Nephron (organoid): ENCODE measurements around the gene RTN4.

Source experiments
- H3K27ac Mint-ChIP-seq, 3 experiments: 2 replicates each; pipeline ENCODE4 v1.8.0; 2020; ENCODE audit warnings: mixed read lengths in 3 of 3, mild to moderate bottlenecking in 2 of 3, moderate library complexity in 1 of 3
- H3K27me3 Mint-ChIP-seq: 2 replicates; pipeline ENCODE4 v1.8.0; 2021; ENCODE audit warnings: low read depth, mild to moderate bottlenecking, moderate library complexity, mixed read lengths
- H3K36me3 Mint-ChIP-seq: 2 replicates; pipeline ENCODE4 v1.8.0; 2020; ENCODE audit warnings: low read depth, mixed read lengths
- H3K4me1 Mint-ChIP-seq: 2 replicates; pipeline ENCODE4 v1.8.0; 2020; ENCODE audit warnings: mixed read lengths
- H3K4me3 Mint-ChIP-seq, 3 experiments: 2 replicates each; pipeline ENCODE4 v1.8.0; 2020; ENCODE audit warnings: mild to moderate bottlenecking in 3 of 3, mixed read lengths in 3 of 3, moderate library complexity in 2 of 3
- H3K9me3 Mint-ChIP-seq: 2 replicates; pipeline ENCODE4 v1.8.0; 2020; ENCODE audit warnings: mixed read lengths
- TF ChIP-seq, protein P1 (sequence below), 3 experiments: fragments of 200-600 bp; sonication (generic); IDR thresholded peaks; one replicate each; pipeline ENCODE4 v1.5.0; 2021; ENCODE audit warnings: antibody characterized with exemption in 3 of 3; ENCODE audit not compliant: unreplicated experiment in 3 of 3

The RTN4 gene, protein sequence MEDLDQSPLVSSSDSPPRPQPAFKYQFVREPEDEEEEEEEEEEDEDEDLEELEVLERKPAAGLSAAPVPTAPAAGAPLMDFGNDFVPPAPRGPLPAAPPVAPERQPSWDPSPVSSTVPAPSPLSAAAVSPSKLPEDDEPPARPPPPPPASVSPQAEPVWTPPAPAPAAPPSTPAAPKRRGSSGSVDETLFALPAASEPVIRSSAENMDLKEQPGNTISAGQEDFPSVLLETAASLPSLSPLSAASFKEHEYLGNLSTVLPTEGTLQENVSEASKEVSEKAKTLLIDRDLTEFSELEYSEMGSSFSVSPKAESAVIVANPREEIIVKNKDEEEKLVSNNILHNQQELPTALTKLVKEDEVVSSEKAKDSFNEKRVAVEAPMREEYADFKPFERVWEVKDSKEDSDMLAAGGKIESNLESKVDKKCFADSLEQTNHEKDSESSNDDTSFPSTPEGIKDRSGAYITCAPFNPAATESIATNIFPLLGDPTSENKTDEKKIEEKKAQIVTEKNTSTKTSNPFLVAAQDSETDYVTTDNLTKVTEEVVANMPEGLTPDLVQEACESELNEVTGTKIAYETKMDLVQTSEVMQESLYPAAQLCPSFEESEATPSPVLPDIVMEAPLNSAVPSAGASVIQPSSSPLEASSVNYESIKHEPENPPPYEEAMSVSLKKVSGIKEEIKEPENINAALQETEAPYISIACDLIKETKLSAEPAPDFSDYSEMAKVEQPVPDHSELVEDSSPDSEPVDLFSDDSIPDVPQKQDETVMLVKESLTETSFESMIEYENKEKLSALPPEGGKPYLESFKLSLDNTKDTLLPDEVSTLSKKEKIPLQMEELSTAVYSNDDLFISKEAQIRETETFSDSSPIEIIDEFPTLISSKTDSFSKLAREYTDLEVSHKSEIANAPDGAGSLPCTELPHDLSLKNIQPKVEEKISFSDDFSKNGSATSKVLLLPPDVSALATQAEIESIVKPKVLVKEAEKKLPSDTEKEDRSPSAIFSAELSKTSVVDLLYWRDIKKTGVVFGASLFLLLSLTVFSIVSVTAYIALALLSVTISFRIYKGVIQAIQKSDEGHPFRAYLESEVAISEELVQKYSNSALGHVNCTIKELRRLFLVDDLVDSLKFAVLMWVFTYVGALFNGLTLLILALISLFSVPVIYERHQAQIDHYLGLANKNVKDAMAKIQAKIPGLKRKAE

GRCh38 chr2:55050100-55050994, at the start of gene RTN4:
TSS of gene RTN4 (minus strand) at chr2:55050451. CDS start at chr2:55050300, 151 bp downstream.
- Mint-ChIP-seq H3K4me1 (peaks cover 44% of the 10 kb centered on the region), H3K36me3 (no peaks in the 10 kb centered on the region), H3K27ac (peak within 1 kb of the TSS; percentile 98 to 99 (median 99)), H3K9me3 (no peaks in the 10 kb centered on the region), H3K27me3 (no peaks in the 10 kb centered on the region), H3K4me3 (peak within 1 kb of the TSS; percentile 95 to 99 (median 97))
- TF ChIP-seq, protein P1, sequence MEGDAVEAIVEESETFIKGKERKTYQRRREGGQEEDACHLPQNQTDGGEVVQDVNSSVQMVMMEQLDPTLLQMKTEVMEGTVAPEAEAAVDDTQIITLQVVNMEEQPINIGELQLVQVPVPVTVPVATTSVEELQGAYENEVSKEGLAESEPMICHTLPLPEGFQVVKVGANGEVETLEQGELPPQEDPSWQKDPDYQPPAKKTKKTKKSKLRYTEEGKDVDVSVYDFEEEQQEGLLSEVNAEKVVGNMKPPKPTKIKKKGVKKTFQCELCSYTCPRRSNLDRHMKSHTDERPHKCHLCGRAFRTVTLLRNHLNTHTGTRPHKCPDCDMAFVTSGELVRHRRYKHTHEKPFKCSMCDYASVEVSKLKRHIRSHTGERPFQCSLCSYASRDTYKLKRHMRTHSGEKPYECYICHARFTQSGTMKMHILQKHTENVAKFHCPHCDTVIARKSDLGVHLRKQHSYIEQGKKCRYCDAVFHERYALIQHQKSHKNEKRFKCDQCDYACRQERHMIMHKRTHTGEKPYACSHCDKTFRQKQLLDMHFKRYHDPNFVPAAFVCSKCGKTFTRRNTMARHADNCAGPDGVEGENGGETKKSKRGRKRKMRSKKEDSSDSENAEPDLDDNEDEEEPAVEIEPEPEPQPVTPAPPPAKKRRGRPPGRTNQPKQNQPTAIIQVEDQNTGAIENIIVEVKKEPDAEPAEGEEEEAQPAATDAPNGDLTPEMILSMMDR (IDR thresholded peaks at IDR 0.05; ENCODE audit: unreplicated experiment in 3 of 3): peak in 1 of 3 experiments; percentile 36

DNA sequence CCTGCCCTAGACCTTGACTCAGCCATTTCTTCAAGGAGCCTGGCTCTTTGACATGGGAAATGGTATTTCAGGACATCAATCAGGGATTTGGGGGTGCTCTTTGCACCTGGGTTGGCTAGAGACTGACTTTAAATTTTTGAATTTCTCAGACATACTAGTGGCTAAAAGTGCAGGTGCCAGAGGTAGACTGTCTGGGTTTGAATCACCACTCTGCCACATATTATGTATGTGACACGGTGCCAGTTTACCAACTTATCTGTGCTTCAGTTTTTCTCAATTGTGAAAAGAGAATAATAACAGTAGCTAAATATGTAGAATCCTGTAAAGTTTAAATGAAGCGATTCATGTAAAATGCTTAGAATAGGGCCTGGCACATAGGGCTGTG, 49.2 kb upstream of the RTN4 start:
- peak overlapping the region in 1 of 3 experiments; percentile 32 for H3K27ac Mint-ChIP-seq
- H3K4me1 Mint-ChIP-seq: peaks cover under 1% of the 10 kb centered on the region
- no peak overlapping the region for H3K4me3 Mint-ChIP-seq
- H3K36me3 Mint-ChIP-seq: no peaks in the 10 kb centered on the region
- no peaks in the 10 kb centered on the region for H3K9me3 Mint-ChIP-seq
- no peaks in the 10 kb centered on the region for H3K27me3 Mint-ChIP-seq
- TF ChIP-seq, protein P1 (IDR thresholded peaks at IDR 0.05; ENCODE audit: unreplicated experiment in 3 of 3): no peak

- Mint-ChIP-seq H3K9me3 (no peaks in the 10 kb centered on the region), H3K4me3 (no peak overlapping the region), H3K36me3 (no peaks in the 10 kb centered on the region), H3K4me1 (peaks cover 9% of the 10 kb centered on the region), H3K27me3 (no peaks in the 10 kb centered on the region), H3K27ac (no peak overlapping the region)
- TF ChIP-seq, protein P1 (IDR thresholded peaks at IDR 0.05; ENCODE audit: unreplicated experiment in 3 of 3): no peak
These were observed 47.5 kb upstream of the RTN4 start for GRCh38 chr2:55097461-55098410.

- Mint-ChIP-seq H3K9me3 (no peaks in the 10 kb centered on the region), H3K4me1 (peaks cover 9% of the 10 kb centered on the region), H3K4me3 (no peak overlapping the region), H3K27me3 (no peaks in the 10 kb centered on the region), H3K27ac (no peak overlapping the region), H3K36me3 (no peaks in the 10 kb centered on the region)
- TF ChIP-seq, protein P1 (IDR thresholded peaks at IDR 0.05; ENCODE audit: unreplicated experiment in 3 of 3): no peak
These were observed 46.8 kb upstream of the RTN4 start for GRCh38 chr2:55097082-55097460.
